ENCODE measurements around the gene SBF2. TPM values are rescaled to one million over a fixed set of nuclear protein-coding genes. Genes with fewer than 3 reads are reported as not detected.

Gene SBF2
- total and polyA plus RNA-seq, 2 of the 13 experiments (the other 11 are each of a cell fraction or from before 2014, with no cell fraction given): 24.0 to 45.8 TPM

DNA sequence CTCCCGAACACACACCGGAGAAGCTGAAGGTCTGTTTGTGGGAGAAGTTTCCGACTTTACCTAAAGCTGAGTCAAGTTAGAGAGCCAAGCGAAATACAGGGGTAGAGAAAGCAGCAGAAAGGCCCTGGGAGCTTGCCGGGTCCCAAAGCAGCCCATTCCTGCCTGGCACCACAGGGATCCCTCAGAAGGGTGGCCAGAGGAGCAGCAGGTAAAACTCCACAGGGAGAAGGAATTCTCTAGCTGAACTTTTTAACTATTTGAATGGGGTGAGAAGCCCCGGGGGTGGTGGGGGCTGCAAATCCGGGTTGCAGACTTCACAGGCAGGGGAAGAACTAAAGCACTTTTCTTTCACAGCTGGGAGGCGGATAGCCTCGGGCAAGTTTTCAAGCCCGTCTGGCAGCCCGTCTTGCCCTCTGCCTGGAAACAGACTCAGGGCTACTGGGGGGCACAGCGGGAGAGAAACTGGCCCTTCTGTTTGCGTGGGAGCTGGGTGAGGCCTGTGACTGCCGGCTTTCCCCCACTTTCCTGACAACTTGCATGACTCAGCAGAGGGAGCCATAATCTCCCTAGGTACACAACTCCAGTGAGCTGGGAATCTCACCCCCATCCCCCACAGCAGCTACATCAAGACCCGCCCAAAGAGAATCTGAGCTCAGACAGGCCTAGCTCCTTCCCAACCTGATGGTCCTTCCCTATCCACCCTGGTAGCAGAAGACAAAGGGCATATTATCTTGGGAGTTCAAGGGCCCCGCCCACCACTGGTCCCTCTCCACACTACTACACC, 311.0 kb downstream of the SBF2 start (continued):
- TF ChIP-seq ZNF34 (CRISPR knock-in tag; IDR thresholded peaks at IDR 0.05; ENCODE audit: borderline replicate concordance): no peak
- TF ChIP-seq ZBTB38 (CRISPR knock-in tag; IDR thresholded peaks at IDR 0.05): no peak
- TF ChIP-seq TCF12 (IDR thresholded peaks at IDR 0.05): no peak
- no peak for TF ChIP-seq TCF12 (CRISPR knock-in tag; IDR thresholded peaks at IDR 0.05)
- TF ChIP-seq ATAD3A (CRISPR knock-in tag; IDR thresholded peaks at IDR 0.05): no peak
- TF ChIP-seq TARDBP (CRISPR knock-in tag; IDR thresholded peaks at IDR 0.05): no peak
- TF ChIP-seq, protein P1, sequence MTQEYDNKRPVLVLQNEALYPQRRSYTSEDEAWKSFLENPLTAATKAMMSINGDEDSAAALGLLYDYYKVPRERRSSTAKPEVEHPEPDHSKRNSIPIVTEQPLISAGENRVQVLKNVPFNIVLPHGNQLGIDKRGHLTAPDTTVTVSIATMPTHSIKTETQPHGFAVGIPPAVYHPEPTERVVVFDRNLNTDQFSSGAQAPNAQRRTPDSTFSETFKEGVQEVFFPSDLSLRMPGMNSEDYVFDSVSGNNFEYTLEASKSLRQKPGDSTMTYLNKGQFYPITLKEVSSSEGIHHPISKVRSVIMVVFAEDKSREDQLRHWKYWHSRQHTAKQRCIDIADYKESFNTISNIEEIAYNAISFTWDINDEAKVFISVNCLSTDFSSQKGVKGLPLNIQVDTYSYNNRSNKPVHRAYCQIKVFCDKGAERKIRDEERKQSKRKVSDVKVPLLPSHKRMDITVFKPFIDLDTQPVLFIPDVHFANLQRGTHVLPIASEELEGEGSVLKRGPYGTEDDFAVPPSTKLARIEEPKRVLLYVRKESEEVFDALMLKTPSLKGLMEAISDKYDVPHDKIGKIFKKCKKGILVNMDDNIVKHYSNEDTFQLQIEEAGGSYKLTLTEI (CRISPR knock-in tag; conservative IDR thresholded peaks at IDR 0.05): no peak
- TF ChIP-seq ZZZ3 (CRISPR knock-in tag; IDR thresholded peaks at IDR 0.05; ENCODE audit: borderline replicate concordance): no peak
- no peak for TF ChIP-seq RFX3 (CRISPR knock-in tag; IDR thresholded peaks at IDR 0.05)
- TF ChIP-seq SPEN (CRISPR knock-in tag; IDR thresholded peaks at IDR 0.05; ENCODE audit: low read depth): no peak
- TF ChIP-seq KAT8 (CRISPR knock-in tag; IDR thresholded peaks at IDR 0.05): no peak
- 0 out of 2 replicates have a peak, but pooled peaks have one; percentile 12 for TF ChIP-seq GATAD2A (CRISPR knock-in tag; IDR thresholded peaks at IDR 0.05)
- TF ChIP-seq KAT7 (CRISPR knock-in tag; IDR thresholded peaks at IDR 0.05; ENCODE audit: borderline replicate concordance): no peak
- TF ChIP-seq, protein P2, sequence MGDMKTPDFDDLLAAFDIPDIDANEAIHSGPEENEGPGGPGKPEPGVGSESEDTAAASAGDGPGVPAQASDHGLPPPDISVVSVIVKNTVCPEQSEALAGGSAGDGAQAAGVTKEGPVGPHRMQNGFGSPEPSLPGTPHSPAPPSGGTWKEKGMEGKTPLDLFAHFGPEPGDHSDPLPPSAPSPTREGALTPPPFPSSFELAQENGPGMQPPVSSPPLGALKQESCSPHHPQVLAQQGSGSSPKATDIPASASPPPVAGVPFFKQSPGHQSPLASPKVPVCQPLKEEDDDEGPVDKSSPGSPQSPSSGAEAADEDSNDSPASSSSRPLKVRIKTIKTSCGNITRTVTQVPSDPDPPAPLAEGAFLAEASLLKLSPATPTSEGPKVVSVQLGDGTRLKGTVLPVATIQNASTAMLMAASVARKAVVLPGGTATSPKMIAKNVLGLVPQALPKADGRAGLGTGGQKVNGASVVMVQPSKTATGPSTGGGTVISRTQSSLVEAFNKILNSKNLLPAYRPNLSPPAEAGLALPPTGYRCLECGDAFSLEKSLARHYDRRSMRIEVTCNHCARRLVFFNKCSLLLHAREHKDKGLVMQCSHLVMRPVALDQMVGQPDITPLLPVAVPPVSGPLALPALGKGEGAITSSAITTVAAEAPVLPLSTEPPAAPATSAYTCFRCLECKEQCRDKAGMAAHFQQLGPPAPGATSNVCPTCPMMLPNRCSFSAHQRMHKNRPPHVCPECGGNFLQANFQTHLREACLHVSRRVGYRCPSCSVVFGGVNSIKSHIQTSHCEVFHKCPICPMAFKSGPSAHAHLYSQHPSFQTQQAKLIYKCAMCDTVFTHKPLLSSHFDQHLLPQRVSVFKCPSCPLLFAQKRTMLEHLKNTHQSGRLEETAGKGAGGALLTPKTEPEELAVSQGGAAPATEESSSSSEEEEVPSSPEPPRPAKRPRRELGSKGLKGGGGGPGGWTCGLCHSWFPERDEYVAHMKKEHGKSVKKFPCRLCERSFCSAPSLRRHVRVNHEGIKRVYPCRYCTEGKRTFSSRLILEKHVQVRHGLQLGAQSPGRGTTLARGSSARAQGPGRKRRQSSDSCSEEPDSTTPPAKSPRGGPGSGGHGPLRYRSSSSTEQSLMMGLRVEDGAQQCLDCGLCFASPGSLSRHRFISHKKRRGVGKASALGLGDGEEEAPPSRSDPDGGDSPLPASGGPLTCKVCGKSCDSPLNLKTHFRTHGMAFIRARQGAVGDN (CRISPR knock-in tag; IDR thresholded peaks at IDR 0.05): peak; percentile 51
- TF ChIP-seq, protein P3, sequence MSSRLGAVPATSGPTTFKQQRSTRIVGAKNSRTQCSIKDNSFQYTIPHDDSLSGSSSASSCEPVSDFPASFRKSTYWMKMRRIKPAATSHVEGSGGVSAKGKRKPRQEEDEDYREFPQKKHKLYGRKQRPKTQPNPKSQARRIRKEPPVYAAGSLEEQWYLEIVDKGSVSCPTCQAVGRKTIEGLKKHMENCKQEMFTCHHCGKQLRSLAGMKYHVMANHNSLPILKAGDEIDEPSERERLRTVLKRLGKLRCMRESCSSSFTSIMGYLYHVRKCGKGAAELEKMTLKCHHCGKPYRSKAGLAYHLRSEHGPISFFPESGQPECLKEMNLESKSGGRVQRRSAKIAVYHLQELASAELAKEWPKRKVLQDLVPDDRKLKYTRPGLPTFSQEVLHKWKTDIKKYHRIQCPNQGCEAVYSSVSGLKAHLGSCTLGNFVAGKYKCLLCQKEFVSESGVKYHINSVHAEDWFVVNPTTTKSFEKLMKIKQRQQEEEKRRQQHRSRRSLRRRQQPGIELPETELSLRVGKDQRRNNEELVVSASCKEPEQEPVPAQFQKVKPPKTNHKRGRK (CRISPR knock-in tag; IDR thresholded peaks at IDR 0.05): no peak
- no peak for TF ChIP-seq MED8 (CRISPR knock-in tag; IDR thresholded peaks at IDR 0.05; ENCODE audit: insufficient replicate concordance)
- peak; percentile 88 for TF ChIP-seq ZNF281 (CRISPR knock-in tag; IDR thresholded peaks at IDR 0.05; ENCODE audit: borderline replicate concordance)
- TF ChIP-seq HES4 (CRISPR knock-in tag; IDR thresholded peaks at IDR 0.05; ENCODE audit: borderline replicate concordance): no peak
- TF ChIP-seq ZNF350 (CRISPR knock-in tag; IDR thresholded peaks at IDR 0.05; ENCODE audit: borderline replicate concordance, low read depth): no peak
